Measurements from ENCODE around the gene MYO18B.

DNA sequence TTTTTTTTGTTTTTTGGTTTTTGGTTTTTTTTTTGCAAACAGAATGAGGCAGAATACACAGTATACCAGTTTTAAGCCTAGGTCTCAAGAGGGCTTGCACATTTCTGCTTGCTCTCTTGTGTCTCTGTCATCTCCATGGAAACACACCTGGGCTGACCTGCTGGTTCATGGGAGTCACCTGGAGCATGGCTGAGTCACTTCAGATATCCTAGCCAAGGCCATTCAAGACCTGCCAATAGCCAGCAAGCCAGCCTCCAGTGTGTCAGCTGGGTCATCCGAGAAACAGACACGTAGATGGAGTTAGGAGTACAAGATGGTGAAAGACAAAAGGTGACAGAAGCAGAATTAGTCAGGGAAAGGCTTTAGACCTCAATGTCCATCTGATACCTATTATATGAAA lies 303.1 kb downstream of the MYO18B start:
- no peak for TF ChIP-seq SUZ12 (IDR thresholded peaks at IDR 0.05; ENCODE audit: extremely low read depth, insufficient read depth, insufficient read length)
- TF ChIP-seq YY1 (IDR thresholded peaks at IDR 0.05; ENCODE audit: insufficient read depth, insufficient read length), result no peak
- no peak for TF ChIP-seq ZNF274 (IDR thresholded peaks at IDR 0.05; ENCODE audit: low read depth, low read length)
